ENCODE measurements around the gene PCMTD2.

The PCMTD2 gene

DNA sequence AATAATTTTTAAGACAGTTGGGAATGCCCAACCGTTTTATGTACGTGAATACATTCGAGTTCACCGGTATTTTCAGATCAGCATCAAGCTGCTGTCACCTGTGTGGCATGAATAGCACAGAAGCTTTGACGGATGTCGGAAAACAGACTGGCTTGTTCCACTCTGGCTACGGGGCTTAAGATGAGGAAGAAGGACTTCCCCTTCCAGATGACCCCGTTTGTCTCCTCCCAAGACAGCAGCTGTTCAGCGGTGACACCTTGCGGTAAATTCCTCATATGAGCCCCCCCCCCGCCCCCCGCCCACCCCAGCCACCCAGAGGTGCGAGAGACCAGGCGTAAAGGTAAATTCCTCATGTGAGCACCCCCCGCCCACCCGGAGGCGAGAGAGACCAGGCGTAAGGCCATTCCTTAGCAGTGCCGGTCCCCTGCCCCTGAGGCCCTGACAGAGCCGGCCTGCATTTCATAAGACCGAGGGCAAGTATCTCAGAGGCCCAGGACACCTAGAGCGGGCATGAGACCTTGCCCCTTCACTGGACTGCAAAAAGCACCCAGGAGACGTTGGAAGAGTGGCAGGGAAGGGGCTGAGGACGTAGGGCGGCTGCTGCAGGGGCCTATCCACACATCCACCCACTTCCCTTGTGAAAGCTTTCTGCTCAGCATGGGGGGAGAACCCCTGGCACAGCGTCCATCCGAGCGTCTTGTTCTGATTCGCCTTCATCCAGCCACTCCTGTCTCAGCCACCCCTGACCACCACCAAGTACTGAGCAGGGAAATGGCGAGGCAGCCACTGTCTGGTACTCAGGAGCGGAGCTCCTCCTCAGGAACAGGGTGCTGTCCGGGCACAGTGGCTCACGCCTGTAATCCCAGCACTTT, 7.3 kb upstream of the PCMTD2 start:
- Histone ChIP-seq H3K27ac (replicated peaks) (no peak overlapping the region), H3K27me3 (ENCODE audit: insufficient read depth, poor library complexity, severe bottlenecking) (peaks cover 6% of the 10 kb centered on the region), H3K4me3 (replicated peaks; ENCODE audit: insufficient read depth, low read length) (no peak overlapping the region)
- TF ChIP-seq, protein P1, sequence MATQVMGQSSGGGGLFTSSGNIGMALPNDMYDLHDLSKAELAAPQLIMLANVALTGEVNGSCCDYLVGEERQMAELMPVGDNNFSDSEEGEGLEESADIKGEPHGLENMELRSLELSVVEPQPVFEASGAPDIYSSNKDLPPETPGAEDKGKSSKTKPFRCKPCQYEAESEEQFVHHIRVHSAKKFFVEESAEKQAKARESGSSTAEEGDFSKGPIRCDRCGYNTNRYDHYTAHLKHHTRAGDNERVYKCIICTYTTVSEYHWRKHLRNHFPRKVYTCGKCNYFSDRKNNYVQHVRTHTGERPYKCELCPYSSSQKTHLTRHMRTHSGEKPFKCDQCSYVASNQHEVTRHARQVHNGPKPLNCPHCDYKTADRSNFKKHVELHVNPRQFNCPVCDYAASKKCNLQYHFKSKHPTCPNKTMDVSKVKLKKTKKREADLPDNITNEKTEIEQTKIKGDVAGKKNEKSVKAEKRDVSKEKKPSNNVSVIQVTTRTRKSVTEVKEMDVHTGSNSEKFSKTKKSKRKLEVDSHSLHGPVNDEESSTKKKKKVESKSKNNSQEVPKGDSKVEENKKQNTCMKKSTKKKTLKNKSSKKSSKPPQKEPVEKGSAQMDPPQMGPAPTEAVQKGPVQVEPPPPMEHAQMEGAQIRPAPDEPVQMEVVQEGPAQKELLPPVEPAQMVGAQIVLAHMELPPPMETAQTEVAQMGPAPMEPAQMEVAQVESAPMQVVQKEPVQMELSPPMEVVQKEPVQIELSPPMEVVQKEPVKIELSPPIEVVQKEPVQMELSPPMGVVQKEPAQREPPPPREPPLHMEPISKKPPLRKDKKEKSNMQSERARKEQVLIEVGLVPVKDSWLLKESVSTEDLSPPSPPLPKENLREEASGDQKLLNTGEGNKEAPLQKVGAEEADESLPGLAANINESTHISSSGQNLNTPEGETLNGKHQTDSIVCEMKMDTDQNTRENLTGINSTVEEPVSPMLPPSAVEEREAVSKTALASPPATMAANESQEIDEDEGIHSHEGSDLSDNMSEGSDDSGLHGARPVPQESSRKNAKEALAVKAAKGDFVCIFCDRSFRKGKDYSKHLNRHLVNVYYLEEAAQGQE (IDR thresholded peaks at IDR 0.05; ENCODE audit: insufficient replicate concordance, low read depth) = no peak
- no peak for TF ChIP-seq POLR2AphosphoS5 (IDR thresholded peaks at IDR 0.05; ENCODE audit: low read depth)
- TF ChIP-seq, protein P2, sequence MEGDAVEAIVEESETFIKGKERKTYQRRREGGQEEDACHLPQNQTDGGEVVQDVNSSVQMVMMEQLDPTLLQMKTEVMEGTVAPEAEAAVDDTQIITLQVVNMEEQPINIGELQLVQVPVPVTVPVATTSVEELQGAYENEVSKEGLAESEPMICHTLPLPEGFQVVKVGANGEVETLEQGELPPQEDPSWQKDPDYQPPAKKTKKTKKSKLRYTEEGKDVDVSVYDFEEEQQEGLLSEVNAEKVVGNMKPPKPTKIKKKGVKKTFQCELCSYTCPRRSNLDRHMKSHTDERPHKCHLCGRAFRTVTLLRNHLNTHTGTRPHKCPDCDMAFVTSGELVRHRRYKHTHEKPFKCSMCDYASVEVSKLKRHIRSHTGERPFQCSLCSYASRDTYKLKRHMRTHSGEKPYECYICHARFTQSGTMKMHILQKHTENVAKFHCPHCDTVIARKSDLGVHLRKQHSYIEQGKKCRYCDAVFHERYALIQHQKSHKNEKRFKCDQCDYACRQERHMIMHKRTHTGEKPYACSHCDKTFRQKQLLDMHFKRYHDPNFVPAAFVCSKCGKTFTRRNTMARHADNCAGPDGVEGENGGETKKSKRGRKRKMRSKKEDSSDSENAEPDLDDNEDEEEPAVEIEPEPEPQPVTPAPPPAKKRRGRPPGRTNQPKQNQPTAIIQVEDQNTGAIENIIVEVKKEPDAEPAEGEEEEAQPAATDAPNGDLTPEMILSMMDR (IDR thresholded peaks at IDR 0.05; ENCODE audit: insufficient read depth, low read length) = no peak
- peak; percentile 69 for TF ChIP-seq SPI1 (IDR thresholded peaks at IDR 0.05; ENCODE audit: borderline replicate concordance, low read depth)
- TF ChIP-seq GABPA (IDR thresholded peaks at IDR 0.05; ENCODE audit: low read depth) = no peak
- peak in 1 of 2 experiments; percentile 55 for DNase-seq (ENCODE audit: low read depth in 1 of 2, low spot score in 1 of 2)

DNA sequence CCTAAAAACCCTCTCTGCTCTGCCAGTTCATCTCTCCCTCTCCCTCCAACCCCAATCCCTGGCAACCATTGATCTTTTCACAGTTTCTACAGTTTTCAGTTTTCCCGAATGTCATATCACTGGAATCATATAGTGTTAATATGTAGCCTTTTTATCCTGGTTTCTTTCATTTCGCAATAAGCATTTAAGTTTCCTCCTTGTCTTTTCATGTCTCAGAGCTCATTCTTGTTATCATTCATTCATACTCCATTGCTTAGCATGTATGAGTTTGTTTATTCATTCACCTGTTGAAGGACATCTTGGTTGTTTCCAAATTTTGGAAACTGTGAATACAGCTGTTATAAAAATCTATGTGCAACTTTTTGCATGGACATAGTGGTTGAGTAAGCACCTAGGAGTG, 5.5 kb upstream of the PCMTD2 start:
- Histone ChIP-seq H3K27ac (replicated peaks) (no peak overlapping the region), H3K4me3 (replicated peaks; ENCODE audit: insufficient read depth, low read length) (no peak overlapping the region), H3K27me3 (ENCODE audit: insufficient read depth, poor library complexity, severe bottlenecking) (peaks cover 6% of the 10 kb centered on the region)
- TF ChIP-seq, protein P1 (IDR thresholded peaks at IDR 0.05; ENCODE audit: insufficient replicate concordance, low read depth) = no peak
- TF ChIP-seq GABPA (IDR thresholded peaks at IDR 0.05; ENCODE audit: low read depth) (no peak), SPI1 (IDR thresholded peaks at IDR 0.05; ENCODE audit: borderline replicate concordance, low read depth) (no peak), POLR2AphosphoS5 (IDR thresholded peaks at IDR 0.05; ENCODE audit: low read depth) (no peak)
- TF ChIP-seq, protein P2 (IDR thresholded peaks at IDR 0.05; ENCODE audit: insufficient read depth, low read length) = no peak
- no peak for DNase-seq (ENCODE audit: low read depth in 1 of 2, low spot score in 1 of 2)

DNA sequence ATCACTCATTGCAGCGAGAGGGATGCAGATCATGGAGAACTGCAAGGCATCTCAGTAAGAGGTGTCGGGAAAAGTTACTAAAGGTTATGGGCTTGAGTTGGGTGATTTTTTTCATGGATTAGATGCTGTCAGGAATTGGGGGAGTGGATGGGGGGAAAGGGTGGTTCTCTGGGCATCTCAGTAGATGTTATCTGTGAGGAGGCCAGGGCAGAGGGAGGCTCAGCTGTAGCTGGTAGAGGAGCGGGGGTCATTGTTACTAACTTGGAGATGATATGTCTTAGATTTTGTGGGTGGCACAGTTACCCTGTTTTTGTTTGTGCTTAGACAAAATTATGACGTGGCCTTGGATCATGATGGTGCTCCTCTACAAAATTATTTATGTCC, 2.6 kb upstream of the PCMTD2 start:
- TF ChIP-seq GABPA (IDR thresholded peaks at IDR 0.05; ENCODE audit: low read depth) = no peak
- TF ChIP-seq, protein P1 (IDR thresholded peaks at IDR 0.05; ENCODE audit: insufficient replicate concordance, low read depth) = no peak
- TF ChIP-seq POLR2AphosphoS5 (IDR thresholded peaks at IDR 0.05; ENCODE audit: low read depth) = no peak
- TF ChIP-seq, protein P2 (IDR thresholded peaks at IDR 0.05; ENCODE audit: insufficient read depth, low read length) = no peak
- no peak for TF ChIP-seq SPI1 (IDR thresholded peaks at IDR 0.05; ENCODE audit: borderline replicate concordance, low read depth)
- H3K27ac ChIP-seq (replicated peaks) = no peak overlapping the region
- peaks cover 6% of the 10 kb centered on the region for H3K27me3 ChIP-seq (ENCODE audit: insufficient read depth, poor library complexity, severe bottlenecking)
- no peak overlapping the region for H3K4me3 ChIP-seq (replicated peaks; ENCODE audit: insufficient read depth, low read length)
- no peak for DNase-seq (ENCODE audit: low read depth in 1 of 2, low spot score in 1 of 2)
